Measurements from ENCODE around the gene RAPH1.

The RAPH1 gene

DNA sequence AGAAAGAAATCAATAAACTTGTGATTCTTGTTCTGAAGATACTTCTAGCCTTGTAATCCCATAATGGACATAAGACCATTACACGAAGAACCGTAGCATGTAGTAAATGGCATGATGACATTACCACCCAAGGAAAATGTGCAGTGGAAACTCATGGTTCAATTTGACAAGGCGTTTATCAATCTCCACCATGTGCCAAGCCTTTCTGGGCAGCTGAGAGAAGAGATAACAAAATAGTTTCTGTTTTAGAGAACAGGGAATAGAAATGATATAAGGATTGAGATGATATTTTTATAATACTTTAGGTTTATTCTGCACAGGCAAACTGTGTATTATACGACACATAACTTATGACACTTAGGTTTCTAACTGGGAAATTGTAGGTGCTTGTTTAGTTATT, 187.7 kb downstream of the RAPH1 start:
- no peak for DNase-seq

DNA sequence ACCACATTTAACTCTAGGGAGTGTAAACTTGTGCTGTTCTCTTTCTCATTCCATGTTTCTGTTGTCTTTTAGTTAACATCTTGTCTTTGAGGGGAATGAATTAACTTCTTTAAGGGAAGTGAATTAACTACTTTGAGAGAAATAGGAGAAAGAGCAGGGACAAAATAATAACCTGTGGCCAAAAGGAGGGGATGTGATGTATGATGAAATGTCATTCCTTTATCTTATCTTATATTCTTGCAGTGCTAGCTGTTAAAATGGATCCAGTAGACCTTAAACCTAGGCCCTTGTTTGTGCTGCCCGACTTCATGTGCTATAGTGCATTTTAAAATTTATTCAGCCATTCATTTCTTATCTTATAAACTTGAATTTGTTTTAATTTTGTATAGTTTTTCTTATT, 188.5 kb downstream of the RAPH1 start:
- DNase-seq: no peak

DNA sequence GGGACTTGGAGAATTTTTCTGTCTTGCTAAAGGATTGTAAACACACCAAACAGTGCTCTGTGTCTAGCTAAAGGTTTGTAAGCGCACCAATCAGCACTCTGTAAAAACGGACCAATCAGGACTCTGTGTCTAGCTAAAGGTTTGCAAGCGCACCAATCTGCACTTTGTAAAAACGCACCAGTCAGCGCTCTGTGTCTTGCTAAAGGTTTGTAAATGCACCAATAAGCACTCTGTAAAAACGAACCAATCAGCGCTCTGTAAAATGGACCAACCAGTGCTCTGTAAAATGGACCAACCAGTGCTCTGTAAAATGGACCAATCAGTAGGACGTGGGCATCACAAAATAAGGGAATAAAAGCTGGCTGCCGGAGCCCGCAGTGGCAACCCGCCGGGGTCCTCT, 190.4 kb downstream of the RAPH1 start:
- DNase-seq: no peak

Data from DMS79 (cell line).